GM18498 (cell line): ENCODE data around the gene ADAMTS10.
"Not testable (repeated sequence)": the region's sequence is repeated elsewhere in the genome, so short reads cannot be mapped to it uniquely, and the experiment has no call there.

Source experiments
- ATAC-seq: cut with Tn5 transposase; IDR thresholded peaks from one replicate; pipeline ENCODE4 v1.9.1; 2021; ENCODE audit warnings: mild to moderate bottlenecking, moderate library complexity; ENCODE audit not compliant: unreplicated experiment

Gene ADAMTS10

DNA sequence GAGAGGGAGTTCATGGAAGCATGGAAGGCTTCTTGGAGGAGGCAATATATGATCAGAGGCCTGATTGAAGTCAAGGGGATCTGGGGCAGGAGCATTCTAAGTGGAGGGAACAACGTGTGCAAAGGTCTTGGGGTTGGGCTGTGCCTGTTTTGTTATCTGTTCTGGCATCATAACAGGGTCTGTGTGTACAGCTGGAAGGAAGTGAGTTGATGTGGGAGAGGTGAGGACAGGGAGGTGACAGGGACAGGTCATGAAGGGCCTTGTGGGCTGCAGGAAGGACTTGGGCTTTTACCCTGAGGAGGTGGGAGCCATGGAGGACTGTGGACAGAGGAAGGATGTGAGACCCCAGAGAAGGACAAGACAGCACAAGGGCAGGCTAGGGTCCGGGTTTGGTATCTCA lies 18.7 kb upstream of the ADAMTS10 start:
- no peak for ATAC-seq

DNA sequence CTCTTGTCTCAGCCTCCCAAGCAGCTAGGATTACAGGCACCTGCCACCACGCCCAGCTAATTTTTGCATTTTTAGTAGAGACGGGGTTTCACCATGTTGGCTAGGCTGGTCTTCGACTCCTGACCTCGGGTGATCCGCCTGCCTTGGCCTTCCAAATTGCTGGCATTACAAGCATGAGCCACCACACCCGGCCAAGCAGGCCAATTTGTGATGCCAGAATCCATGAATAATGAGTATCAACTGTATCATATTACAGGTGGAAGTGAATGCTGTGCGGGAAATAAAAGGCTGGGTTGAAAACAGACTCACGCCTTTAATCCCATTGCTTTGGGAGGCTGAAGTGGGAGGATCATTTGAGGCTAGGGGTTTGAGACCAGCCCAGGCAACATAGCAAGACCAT lies 16.3 kb upstream of the ADAMTS10 start:
- no peak for ATAC-seq

DNA sequence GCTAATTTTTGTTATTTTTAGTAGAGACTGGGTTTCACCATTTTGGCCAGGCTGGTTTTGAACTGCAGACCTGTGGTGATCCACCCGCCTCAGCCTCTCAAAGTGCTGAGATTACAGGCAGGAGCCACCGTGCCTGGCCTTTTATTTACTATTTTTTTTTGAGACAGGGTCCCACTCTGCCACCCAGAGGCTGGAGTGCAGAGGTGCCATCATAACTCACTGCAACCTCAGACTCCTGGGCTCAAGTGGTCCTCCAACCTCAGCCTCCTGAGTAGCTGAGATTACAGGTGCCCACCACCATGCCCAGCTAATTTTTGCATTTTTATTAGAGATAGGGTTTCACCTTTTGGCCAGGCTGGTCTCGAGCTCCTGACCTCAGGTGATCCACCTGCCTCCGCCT lies 12.4 kb upstream of the ADAMTS10 start:
- not testable (repeated sequence) for ATAC-seq

DNA sequence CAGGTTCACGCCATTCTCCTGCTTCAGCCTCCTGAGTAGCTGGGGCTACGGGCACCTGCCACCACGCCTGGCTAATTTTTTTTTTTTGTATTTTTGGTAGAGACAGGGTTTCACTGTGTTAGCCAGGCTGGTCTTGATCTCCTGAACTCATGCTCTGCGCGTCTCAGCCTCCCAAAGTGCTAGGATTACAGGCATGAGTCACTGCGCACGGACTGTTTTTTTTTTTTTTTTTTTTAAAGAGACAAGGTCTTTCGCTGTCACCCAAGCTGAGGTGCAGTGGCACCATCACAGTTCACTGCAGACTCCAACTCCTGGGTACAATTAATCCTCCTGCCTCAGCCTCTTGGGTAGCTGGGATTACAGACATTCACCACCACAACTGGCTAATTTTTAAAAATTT lies 8.2 kb upstream of the ADAMTS10 start:
- ATAC-seq, result no peak

DNA sequence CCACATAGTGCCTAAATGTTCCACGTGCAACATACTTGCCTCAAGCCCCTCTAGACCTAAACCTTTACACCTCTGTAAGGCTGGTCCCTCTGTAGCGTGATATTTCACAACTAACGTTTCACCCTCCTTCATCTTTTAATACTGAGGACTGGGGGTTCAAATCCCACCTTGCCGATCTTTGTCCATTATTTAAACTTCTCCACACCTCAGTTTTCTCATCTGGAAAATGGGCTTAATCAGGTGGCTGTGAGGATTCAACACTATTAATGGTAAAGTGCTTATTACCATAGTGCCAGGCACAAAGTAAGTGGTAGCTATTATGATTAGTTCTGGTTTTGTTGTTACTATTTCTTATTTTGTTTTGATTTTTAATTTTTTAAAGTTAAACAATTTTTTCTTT lies 7.5 kb upstream of the ADAMTS10 start:
- no peak for ATAC-seq

DNA sequence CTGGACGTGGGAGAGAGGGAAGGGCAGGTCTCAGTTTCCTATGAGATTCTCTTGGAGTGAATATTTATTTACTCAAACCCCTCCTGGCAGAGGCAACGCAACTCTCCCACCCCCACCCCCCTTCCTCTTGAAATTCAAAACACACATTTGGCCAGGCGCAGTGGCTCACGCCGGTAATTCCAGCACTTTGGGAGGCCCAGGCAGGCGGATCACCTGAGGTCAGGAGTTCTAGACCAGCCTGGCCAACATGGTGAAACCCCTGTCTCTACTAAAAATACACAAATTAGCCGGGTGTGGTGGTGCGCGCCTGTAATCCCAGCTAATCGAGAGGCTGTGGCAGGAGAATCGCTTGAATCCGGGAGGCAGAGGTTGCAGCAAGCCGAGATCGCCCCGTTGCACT lies 6.8 kb upstream of the ADAMTS10 start:
- not testable (repeated sequence) for ATAC-seq

DNA sequence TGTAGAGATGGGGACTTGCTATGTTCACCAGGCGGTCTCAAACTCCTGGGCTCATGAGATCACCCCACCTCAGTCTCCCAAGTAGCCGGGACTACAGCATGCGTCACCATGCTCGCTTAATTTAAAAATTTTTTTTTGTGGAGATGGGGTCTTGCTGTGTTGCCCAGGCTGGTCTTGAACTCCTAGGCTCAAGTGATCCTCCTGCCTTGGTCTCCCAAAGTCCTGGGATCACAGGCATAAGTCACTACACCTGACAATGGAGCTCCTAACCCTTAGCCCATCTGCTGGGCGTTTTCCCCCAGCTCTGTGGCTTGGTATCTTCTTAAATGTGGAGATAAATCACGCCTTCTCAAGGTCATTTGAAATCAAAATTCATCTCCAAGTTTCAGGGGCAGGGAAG lies 6.3 kb upstream of the ADAMTS10 start:
- ATAC-seq, result no peak

DNA sequence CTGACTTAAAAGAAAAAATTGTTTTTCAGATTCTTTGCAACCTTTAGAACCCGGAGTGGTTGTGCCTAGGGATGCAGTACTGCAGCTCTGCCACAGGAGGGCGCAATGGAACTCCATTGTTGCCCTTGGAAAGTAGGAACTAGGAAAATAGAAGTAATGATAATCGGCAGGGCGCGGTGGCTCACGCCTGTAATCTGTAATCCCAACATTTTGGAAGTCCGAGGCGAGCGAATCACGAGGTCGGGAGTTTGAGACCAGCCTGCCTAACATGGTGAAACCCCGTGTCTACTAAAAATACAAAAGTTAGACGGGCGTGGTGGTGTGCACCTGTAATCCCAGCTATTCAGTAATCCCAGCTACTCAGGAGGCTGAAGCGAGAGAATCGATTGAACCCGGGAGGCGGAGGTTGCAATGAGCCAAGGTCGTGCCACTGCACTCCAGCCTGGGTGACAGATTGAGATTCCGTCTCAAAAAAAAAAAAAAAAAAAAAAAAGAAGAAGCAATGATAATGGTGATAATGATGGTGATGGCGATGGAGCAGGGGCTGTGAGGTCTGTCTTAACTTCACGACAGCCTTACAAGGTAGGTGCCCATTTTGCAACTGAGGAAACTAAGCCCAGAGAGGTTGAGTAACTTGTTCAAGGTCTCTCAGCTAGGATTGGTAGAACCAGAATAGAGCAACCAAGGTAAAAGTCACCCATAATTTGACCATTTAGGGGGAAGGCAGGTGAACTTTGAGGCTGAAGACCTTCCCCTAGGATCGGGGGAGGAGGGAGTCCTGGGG lies 5.5 kb upstream of the ADAMTS10 start:
- no peak for ATAC-seq

DNA sequence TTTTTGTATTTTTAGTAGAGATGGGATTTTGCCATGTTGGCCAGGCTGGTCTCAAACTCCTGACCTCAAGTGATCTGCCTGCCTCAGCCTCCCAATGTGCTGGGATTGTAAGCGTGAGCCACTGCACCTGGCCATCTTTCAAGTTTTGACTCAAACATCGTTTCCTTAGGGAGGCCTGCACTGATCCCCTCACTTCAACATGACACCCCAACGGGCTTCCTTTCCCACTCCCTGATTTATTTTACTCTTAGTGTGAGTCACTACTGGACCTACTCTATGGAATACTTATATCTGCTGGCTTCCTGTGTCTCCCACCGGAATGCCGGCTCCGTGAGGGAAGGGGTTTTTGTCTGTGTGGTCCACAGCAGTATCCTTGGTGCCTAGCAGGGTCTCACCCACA lies 4.5 kb upstream of the ADAMTS10 start:
- ATAC-seq, result no peak

DNA sequence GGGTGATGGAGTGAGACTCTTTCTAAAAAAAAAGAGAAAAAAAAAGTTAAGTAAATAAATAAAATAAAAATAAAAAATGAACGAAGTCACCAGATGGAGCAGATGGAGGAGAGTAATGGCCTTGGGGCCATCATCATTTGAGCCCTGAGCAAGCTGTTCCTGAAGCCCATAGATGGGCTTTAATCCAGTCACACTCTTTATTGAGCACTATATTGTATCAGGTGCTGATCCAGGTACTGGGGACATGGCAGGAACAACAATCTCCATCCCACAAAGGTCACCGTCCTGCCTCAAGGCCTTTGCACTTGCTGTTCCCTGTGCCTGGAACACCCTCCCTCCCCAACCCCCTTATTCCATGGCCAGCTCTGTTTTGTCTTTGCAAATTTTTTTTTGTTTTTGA lies 3.9 kb upstream of the ADAMTS10 start:
- ATAC-seq, result no peak

DNA sequence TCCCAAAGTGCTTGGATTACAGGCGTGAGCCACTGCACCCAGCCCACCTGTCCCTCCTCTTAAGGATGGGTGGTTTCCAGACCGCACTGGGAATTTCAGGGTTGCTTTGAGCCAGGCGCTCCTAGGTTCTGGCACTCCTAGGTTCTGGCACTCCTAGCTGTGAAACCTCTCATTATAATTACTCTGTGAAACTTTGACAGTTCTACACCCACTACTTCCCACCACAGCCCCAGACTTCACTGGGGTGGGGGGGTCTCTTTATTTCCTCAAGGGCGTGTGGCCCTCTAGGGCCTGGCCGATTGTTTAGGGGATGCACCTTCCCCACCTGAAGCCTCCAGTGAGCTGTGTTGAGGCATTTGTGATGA lies 2.3 kb upstream of the ADAMTS10 start:
- ATAC-seq, result no peak

DNA sequence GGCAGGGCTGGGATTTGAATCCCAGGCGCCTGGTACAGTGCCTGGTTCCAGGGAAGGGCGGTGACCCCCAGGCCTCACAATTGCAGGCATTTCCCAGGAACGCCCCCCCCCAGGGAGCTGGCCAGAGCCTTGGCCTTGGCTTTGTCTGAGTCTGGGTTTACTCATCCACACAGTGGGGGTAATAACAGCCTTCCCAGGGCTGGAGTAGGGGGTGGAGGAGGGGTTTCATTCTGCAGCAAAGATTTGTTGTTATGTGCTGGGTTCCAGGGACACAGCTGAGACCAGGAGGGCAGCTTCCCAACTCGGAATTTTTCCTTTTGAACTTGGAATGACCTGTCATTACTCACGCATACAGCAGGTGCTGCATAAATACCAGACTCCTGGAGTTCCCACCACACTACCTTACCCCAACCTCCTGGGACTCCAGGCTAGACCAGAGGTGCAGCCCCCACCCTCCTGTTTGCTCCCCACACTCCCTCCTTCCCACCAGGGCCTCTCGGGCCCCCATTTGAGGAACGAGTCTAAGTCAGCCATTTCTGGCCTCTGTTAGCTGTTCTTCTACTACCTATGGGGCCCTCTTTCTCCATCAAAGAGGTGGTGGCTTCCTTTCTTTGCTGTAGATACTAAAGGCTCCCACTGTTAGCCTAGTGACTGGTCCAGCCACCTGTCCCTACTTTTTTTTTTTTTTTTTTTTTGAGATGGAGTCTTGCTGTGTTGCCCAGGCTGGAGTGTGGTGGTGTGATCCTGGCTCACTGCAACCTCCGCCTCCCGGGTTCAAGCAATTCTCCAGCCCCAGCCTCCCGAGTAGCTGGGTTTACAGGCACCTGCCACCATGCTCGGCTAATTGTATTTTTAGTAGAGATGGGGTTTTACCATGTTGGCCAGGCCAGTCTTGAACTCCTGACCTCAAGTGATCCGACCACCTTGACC lies 1.6 kb upstream of the ADAMTS10 start:
- ATAC-seq, result no peak

DNA sequence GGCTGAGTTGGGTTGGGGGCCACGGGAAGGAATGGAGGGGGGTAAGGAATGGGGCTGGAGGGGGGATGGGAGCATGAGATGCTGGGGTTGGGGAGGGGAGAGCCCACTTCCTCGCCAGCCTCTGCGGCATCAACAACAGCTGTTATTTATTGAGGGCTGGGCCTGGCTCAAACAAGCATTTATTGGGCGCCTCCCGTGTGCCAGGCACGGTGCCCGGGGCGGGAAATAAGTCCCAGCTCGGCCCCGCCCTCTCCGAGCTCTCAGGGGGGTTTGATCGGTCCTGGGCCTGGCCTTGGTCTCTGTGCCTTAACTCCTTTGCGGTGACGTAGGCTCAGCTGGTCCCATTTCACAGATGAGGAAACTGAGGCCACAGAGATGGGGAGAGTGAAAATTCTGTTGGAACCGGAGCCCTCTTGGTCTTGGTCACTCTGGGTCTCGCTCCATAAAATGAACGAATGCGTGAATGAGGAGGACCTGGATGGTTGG lies 919 bp upstream of the ADAMTS10 start:
- no peak for ATAC-seq

DNA sequence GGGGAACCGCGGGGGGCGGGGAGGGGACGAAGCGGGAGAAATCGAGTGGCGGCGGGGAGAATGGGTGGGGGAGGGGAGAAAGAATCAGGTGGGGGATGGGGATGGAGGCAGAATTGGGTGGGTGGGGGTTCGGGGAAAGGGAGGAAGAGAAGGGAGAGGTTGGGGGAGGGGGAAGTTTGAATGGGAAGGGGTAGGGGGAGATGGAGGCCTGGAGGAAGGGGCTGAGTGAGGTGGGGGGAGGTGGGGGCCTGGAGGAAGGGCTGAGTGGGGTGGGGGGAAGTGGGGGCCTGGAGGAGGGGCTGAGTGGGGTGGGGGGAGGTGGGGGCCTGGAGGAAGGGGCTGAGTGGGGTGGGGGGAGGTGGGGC lies 403 bp upstream of the ADAMTS10 start:
- ATAC-seq, result no peak

DNA sequence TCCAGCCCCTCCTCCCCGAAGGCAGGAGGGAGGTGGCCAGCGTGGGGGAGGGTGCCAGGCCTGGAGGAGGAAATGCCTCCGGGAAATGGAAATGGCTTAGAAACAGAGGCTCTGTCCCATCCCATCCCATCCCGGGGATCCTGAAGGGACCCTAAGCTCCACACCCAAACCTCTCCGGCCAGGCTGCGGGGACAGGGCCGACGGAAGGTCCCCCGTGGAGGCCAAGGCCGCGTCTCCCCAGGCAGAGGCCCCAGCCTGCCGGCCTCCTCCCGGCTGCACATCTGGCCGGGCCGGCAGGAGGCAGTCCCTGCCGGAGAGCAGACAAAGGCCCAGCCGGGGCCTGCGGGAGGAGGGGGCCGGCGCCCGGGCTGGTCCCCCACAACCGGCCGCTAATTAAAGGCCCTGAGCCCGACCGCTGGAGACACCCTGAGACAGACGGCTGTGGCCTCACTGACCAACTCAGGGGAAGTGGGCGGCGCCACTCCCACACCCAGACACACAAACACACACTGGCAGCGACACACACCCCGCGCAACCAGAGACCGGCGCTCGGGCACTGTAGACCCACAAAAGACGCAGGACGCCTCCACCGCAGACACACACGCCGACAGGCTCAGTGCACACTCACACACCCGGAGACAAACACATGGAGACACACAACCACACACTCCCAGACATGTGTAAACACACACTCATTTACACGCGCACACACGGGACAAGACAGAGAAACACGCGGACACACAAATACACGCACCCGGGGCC lies 1.1 kb downstream of the ADAMTS10 start:
- no peak for ATAC-seq

DNA sequence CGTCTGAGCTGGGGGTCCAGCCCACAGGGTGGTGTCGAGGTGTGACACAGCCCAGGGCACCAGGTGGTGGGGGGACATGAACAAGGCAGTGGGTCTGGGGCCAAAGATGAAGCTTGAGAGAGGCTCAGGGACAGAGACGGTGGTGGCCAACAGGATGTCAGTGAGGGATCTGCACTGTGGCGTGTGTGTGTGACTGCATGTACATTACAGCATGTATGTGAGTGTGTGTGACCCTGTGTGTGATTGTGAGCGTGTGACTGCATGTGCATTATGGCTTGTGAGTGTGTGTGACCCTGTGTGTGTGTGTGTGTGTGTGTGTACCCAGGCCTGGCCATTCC lies 1.6 kb downstream of the ADAMTS10 start:
- ATAC-seq, result no peak

DNA sequence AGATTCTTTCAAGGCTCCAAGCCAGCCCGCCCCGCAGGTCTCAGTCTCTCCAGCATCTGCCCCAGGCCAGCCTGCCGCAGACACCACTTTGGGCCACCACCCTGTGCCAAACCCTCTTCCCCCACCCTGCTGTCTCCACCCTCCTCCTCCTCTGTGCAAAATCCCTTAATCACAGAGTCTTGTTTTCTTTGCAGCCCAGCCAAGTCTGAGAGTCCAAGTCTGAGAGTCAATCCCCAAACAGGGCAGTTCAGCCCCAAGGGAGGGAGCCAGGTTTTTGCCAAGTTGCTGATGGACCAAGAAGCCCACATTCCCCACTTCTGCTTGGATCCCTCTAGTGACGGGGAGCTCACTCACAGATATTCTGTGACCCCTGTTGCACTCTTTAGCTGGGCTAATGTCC lies 3.1 kb downstream of the ADAMTS10 start:
- no peak for ATAC-seq

DNA sequence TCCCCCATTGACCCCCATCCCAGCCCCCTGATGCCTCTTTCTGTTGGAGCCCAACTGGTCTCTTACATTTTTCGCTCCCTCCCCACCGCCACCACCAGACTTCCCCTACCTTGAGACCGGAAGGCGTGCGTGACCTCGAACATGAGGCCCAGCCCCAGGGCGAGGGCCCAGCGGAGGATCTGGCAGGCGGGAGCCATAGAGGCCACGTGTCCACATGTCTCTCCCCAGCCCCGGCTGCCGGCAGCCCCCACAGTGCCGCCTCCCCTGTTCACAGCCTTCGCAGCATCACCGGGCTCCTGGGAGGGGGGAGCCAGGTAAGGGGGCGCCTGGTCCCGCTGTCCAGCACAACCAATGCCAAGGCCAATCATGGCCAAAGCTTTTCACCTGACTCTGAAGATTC lies 5.0 kb downstream of the ADAMTS10 start:
- ATAC-seq, result no peak

DNA sequence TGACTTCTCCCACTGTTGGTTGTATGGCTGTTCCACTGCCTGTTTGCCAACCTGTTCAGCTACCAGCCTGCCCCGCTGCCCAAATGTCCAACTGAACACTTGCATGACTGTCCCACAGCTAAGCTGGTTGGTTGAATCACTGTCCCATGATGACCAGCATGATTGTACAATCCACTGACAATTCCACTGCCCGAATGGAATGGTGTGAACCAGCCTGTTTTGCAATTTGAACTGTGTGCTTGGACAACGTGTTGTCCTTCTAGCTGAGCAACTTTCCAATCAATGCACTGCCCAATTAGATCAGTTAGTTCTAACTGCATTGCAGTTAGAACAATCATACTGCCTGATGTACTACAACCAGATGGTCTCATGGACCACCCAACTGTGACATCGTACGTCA lies 8.7 kb downstream of the ADAMTS10 start:
- ATAC-seq, result no peak

DNA sequence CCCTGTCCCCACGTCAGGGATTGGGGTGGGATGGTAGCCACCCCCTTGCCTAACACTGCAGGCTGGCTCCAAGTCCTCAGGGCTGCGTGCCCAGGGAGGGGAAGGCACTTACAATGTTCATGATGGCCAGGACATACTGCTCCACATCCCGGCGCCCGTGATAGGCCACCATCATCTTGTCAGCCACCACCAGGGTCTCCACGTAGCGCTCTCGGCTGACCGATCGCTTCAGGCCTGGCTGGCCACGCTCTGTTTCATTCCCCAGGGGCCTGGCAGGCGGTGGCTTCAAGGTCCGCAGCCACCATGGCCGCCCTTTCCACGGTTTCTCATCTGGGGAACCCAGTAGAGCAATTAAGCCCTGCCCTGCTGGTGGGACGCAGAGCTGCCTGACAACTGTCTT lies 9.7 kb downstream of the ADAMTS10 start:
- ATAC-seq, result no peak

DNA sequence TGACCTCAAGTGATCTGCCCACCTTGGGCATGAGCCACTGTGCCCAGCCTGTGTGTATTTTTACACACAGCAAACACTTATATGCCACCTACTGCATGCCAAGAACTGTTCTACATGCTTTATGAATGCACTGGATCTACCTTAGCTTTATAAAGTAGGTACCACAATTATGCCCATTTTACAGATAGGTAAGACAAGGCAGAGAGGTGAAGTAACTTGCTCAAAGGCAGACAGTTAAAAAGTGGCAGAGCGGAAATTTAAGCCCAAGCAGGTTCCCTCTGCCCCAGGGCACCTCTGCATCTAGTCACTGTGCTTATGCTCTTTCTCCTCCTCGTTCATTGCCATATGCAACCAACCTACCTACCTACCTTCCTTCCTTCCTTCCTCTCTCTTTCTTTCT lies 10.5 kb downstream of the ADAMTS10 start:
- ATAC-seq, result no peak

DNA sequence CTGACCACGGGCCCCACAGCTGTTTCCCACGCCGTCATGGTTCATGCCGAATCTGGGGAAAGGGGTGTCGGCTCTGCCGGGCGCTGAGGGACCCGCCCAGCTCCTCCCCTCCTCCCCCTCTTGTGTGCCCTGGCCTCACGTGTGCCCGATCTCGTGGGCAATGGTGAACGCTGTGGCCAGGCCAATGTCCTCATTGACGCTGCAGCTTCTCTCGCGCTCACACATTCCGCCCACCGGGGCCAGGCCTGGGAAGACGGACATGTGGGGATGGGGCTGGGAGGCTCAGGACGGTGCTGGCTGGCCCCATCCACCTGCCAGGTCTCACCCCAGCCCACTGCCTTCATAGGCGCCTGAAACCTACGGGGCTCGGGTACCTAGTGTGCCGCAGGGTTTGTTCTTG lies 14.3 kb downstream of the ADAMTS10 start:
- no peak for ATAC-seq
